ENCODE results near the gene SNAP25. TPM values are rescaled to one million over a fixed set of nuclear protein-coding genes. Genes with fewer than 3 reads are reported as not detected.

Gene SNAP25
- total RNA-seq, 1 experiment from 2014 or later: 0.39 TPM

DNA sequence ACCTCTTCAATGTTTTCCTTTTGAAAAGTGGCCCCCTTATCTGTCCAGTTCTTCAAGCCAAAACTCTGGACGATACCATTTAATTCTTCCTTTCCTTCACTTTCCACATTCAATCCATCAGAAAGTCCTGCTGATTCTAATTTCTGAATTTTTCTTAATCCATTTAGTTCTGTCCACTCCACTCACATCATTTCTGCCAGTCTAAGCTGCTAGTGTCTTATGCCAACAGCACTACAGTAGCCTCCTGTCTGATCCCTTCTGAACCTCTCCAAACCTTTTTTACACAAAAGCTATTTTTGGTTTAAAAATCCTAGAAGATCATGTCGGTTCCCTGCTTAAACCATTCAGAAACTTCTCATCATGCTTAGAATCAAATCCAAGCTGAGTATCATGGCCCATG lies 24.5 kb upstream of the SNAP25 start:
- H3K27ac ChIP-seq (ENCODE audit: low read depth, low read length): no peak overlapping the region
- no peaks in the 10 kb centered on the region for H4K20me1 ChIP-seq (ENCODE audit: insufficient read depth)
- no peak for DNase-seq (ENCODE audit: low read depth, low spot score)
- H3K27me3 ChIP-seq (ENCODE audit: insufficient read depth, low read length): no peaks in the 10 kb centered on the region
- no peak for ATAC-seq
- no peaks in the 10 kb centered on the region for H3K4me1 ChIP-seq (ENCODE audit: control insufficient read depth in 1 of 2, insufficient read depth in 2 of 2, low read length in 2 of 2)
- BruUV-seq (replicated peaks): no TSS peak
- ChIA-PET CTCF (no interaction called here), RAD21 (ENCODE audit: low non-redundant PET in 1 of 2, low total read pairs in 2 of 2, uncharacterized antibody in 2 of 2, unreplicated experiment in 2 of 2) (no interaction called here), POLR2A (no interaction called here)
- H3K4me2 ChIP-seq (ENCODE audit: low read length): no peak overlapping the region
- intact Hi-C loops (cut with micrococcal nuclease): no loop called here
- no peaks in the 10 kb centered on the region for H3K9me3 ChIP-seq (ENCODE audit: control insufficient read depth in 1 of 2, insufficient read depth in 1 of 2, low read depth in 1 of 2, low read length in 2 of 2)
- no peak for TF ChIP-seq SIN3A (IDR thresholded peaks at IDR 0.05; ENCODE audit: low read depth)
- TF ChIP-seq FOSL1 (IDR thresholded peaks at IDR 0.05; ENCODE audit: low read depth): no peak
- no peak for TF ChIP-seq MAX (IDR thresholded peaks at IDR 0.05)
- no peak for TF ChIP-seq EZH2 (IDR thresholded peaks at IDR 0.05)
- TF ChIP-seq, protein P1, sequence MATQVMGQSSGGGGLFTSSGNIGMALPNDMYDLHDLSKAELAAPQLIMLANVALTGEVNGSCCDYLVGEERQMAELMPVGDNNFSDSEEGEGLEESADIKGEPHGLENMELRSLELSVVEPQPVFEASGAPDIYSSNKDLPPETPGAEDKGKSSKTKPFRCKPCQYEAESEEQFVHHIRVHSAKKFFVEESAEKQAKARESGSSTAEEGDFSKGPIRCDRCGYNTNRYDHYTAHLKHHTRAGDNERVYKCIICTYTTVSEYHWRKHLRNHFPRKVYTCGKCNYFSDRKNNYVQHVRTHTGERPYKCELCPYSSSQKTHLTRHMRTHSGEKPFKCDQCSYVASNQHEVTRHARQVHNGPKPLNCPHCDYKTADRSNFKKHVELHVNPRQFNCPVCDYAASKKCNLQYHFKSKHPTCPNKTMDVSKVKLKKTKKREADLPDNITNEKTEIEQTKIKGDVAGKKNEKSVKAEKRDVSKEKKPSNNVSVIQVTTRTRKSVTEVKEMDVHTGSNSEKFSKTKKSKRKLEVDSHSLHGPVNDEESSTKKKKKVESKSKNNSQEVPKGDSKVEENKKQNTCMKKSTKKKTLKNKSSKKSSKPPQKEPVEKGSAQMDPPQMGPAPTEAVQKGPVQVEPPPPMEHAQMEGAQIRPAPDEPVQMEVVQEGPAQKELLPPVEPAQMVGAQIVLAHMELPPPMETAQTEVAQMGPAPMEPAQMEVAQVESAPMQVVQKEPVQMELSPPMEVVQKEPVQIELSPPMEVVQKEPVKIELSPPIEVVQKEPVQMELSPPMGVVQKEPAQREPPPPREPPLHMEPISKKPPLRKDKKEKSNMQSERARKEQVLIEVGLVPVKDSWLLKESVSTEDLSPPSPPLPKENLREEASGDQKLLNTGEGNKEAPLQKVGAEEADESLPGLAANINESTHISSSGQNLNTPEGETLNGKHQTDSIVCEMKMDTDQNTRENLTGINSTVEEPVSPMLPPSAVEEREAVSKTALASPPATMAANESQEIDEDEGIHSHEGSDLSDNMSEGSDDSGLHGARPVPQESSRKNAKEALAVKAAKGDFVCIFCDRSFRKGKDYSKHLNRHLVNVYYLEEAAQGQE (IDR thresholded peaks at IDR 0.05; ENCODE audit: low read depth): no peak
- no peak for TF ChIP-seq RAD21 (IDR thresholded peaks at IDR 0.05; ENCODE audit: low read depth)
- no peak for TF ChIP-seq ZNF274 (IDR thresholded peaks at IDR 0.05; ENCODE audit: low read depth, low read length)
- no peak for TF ChIP-seq EZH2phosphoT487 (IDR thresholded peaks at IDR 0.05; ENCODE audit: borderline replicate concordance)
- no peak for TF ChIP-seq POLR2A (IDR thresholded peaks at IDR 0.05; ENCODE audit: borderline replicate concordance, extremely low read depth, insufficient read depth, insufficient read length)
- TF ChIP-seq JUND (IDR thresholded peaks at IDR 0.05): no peak
- TF ChIP-seq, protein P2, sequence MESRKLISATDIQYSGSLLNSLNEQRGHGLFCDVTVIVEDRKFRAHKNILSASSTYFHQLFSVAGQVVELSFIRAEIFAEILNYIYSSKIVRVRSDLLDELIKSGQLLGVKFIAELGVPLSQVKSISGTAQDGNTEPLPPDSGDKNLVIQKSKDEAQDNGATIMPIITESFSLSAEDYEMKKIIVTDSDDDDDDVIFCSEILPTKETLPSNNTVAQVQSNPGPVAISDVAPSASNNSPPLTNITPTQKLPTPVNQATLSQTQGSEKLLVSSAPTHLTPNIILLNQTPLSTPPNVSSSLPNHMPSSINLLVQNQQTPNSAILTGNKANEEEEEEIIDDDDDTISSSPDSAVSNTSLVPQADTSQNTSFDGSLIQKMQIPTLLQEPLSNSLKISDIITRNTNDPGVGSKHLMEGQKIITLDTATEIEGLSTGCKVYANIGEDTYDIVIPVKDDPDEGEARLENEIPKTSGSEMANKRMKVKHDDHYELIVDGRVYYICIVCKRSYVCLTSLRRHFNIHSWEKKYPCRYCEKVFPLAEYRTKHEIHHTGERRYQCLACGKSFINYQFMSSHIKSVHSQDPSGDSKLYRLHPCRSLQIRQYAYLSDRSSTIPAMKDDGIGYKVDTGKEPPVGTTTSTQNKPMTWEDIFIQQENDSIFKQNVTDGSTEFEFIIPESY (IDR thresholded peaks at IDR 0.05; ENCODE audit: extremely low read depth, insufficient replicate concordance, low read length): no peak
- TF ChIP-seq ATF3 (IDR thresholded peaks at IDR 0.05): no peak
- no peak for TF ChIP-seq SP1 (IDR thresholded peaks at IDR 0.05; ENCODE audit: low read depth)
- TF ChIP-seq ELF1 (IDR thresholded peaks at IDR 0.05; ENCODE audit: borderline replicate concordance, low read depth): no peak
- no peak for TF ChIP-seq CTCF (IDR thresholded peaks at IDR 0.05 in 2 of 3, conservative IDR thresholded peaks at IDR 0.05 in 1 of 3; ENCODE audit: borderline replicate concordance in 1 of 3, insufficient read depth in 1 of 3, low read depth in 2 of 3, low read length in 2 of 3)
- TF ChIP-seq YY1 (IDR thresholded peaks at IDR 0.05; ENCODE audit: extremely low read depth, insufficient replicate concordance, low read depth, low read length): no peak
- TF ChIP-seq CBX3 (IDR thresholded peaks at IDR 0.05; ENCODE audit: low read depth): no peak
- no peak for TF ChIP-seq CEBPB (IDR thresholded peaks at IDR 0.05; ENCODE audit: low read depth)
- no peaks in the 10 kb centered on the region for H3K79me2 ChIP-seq (ENCODE audit: insufficient read depth, low read length)
- no peaks in the 10 kb centered on the region for H3K9me2 ChIP-seq (ENCODE audit: insufficient read depth)
- H2AFZ ChIP-seq (ENCODE audit: low read depth, low read length, poor library complexity, severe bottlenecking): no peak overlapping the region
- H3K4me3 ChIP-seq (replicated peaks in 1 of 2; ENCODE audit: low read depth in 1 of 2, low read length in 2 of 2): no peak overlapping the region
- no peaks in the 10 kb centered on the region for H3K36me3 ChIP-seq (ENCODE audit: control insufficient read depth in 1 of 2, insufficient read depth in 2 of 2, low read length in 2 of 2)
- H3K9ac ChIP-seq (ENCODE audit: low read length): no peak overlapping the region
